Uterus (tissue), 4 donors: ENCODE data around the gene PLK4. TPM values are rescaled to one million over a fixed set of nuclear protein-coding genes. Genes with fewer than 3 reads are reported as not detected.

ENCODE experiments used
- DNase-seq, 2 donors: peaks; one replicate each; pipeline ENCODE4 v3.0.0-alpha.2; 2019 to 2020
- H3K27ac ChIP-seq, 2 donors: fragments of 200-600 bp; sonication (generic); 1 replicate in 1 of 2; 2 replicates in 1 of 2; pipeline ENCODE4 v1.5.1; 2016 to 2018
- H3K27me3 ChIP-seq, 2 donors: fragments of 200-600 bp; sonication (generic); one replicate each; pipeline ENCODE4 v1.5.1; 2018 to 2019; ENCODE audit warnings: control low read depth in 1 of 2
- H3K36me3 ChIP-seq, 2 donors: fragments of 200-600 bp; sonication (generic); one replicate each; pipeline ENCODE4 v1.5.1; 2019; ENCODE audit warnings: control low read depth in 1 of 2
- H3K4me1 ChIP-seq, 2 donors: fragments of 200-600 bp; sonication (generic); one replicate each; pipeline ENCODE4 v1.5.1; 2018 to 2019; ENCODE audit warnings: control low read depth in 1 of 2
- H3K4me3 ChIP-seq, 2 donors: fragments of 200-600 bp; sonication (generic); 1 replicate in 1 of 2; 2 replicates in 1 of 2; pipeline ENCODE4 v1.5.1; 2018 to 2019; ENCODE audit warnings: mild to moderate bottlenecking in 1 of 2
- H3K9me3 ChIP-seq, 2 donors: fragments of 200-600 bp; sonication (generic); one replicate each; pipeline ENCODE4 v1.5.1; 2019; ENCODE audit warnings: control low read depth in 1 of 2
- CTCF ChIP-seq, 4 experiments: fragments of 200-600 bp in 2 of 4; fragments of 450-650 bp in 2 of 4; sonication (generic) in 2 of 4; IDR thresholded peaks; one replicate each; pipeline ENCODE4 v1.5.1; 2016 to 2019; ENCODE audit warnings: antibody characterized with exemption in 4 of 4, mild to moderate bottlenecking in 2 of 4, moderate library complexity in 1 of 4
- POLR2A ChIP-seq, 2 donors: fragments of 450-650 bp; IDR thresholded peaks; one replicate each; pipeline ENCODE4 v1.6.1; 2016; ENCODE audit warnings: antibody characterized with exemption in 2 of 2, mild to moderate bottlenecking in 1 of 2, moderate library complexity in 1 of 2
- intact Hi-C: fragments of 100-400 bp; cut with DNase I; formaldehyde crosslinking; loops from one replicate; pipeline ENCODE4 v1.15.1; 2023; ENCODE audit warnings: low total_unique reads
- total RNA-seq, 4 donors: library from RNA; depleted of rRNA in 3 of 4; stranded (reverse); fragments of >200 nt in 3 of 4; gene quantifications; one replicate each; pipeline versions ENCODE4 v1.1.0 to v1.2.4, GENCODE V29; 2014 to 2023
- donor health status: DM: yes; HTN: yes; CAD: no.

Gene PLK4
- total RNA-seq, 4 donors from 2014 or later: 0.77 to 17.7 (median 1.0) TPM; not detected in 1

GRCh38 chr4:127846061-127846460 is 34.6 kb upstream of the PLK4 start:
- intact Hi-C loops: no loop called here
- TF ChIP-seq CTCF (IDR thresholded peaks at IDR 0.05) (no peak), POLR2A (IDR thresholded peaks at IDR 0.05) (no peak)
- no peak overlapping the region for H3K27ac ChIP-seq
- no peak overlapping the region for H3K4me3 ChIP-seq
- no peaks in the 10 kb centered on the region for H3K4me1 ChIP-seq
- H3K27me3 ChIP-seq: no peaks in the 10 kb centered on the region
- no peak for DNase-seq
- peaks cover 0 to 18% of the 10 kb centered on the region in 2 donors for H3K9me3 ChIP-seq
- H3K36me3 ChIP-seq: no peaks in the 10 kb centered on the region

GRCh38 chr4:127846765-127847164 is 33.9 kb upstream of the PLK4 start:
- DNase-seq: no peak
- Histone ChIP-seq H3K4me1 (no peaks in the 10 kb centered on the region), H3K9me3 (peaks cover 0 to 23% of the 10 kb centered on the region in 2 donors), H3K4me3 (no peak overlapping the region), H3K27me3 (no peaks in the 10 kb centered on the region), H3K36me3 (no peaks in the 10 kb centered on the region), H3K27ac (no peak overlapping the region)
- no peak for TF ChIP-seq CTCF (IDR thresholded peaks at IDR 0.05)
- TF ChIP-seq POLR2A (IDR thresholded peaks at IDR 0.05): no peak
- intact Hi-C loops: no loop called here

GRCh38 chr4:127849505-127850234 is 31.0 kb upstream of the PLK4 start:
- Histone ChIP-seq H3K9me3 (peaks cover 0 to 23% of the 10 kb centered on the region in 2 donors), H3K27ac (no peak overlapping the region), H3K36me3 (no peaks in the 10 kb centered on the region), H3K27me3 (no peaks in the 10 kb centered on the region), H3K4me1 (no peaks in the 10 kb centered on the region), H3K4me3 (no peak overlapping the region)
- DNase-seq: no peak
- intact Hi-C loops: no loop called here
- TF ChIP-seq POLR2A (IDR thresholded peaks at IDR 0.05) (no peak), CTCF (IDR thresholded peaks at IDR 0.05) (no peak)

- Histone ChIP-seq H3K4me1 (no peaks in the 10 kb centered on the region), H3K27me3 (no peaks in the 10 kb centered on the region), H3K4me3 (no peak overlapping the region), H3K36me3 (no peaks in the 10 kb centered on the region), H3K9me3 (peaks cover 0 to 23% of the 10 kb centered on the region in 2 donors), H3K27ac (no peak overlapping the region)
- TF ChIP-seq POLR2A (IDR thresholded peaks at IDR 0.05): no peak
- no peak for TF ChIP-seq CTCF (IDR thresholded peaks at IDR 0.05)
- no peak for DNase-seq
- intact Hi-C loops: no loop called here
These were observed 28.0 kb upstream of the PLK4 start for GRCh38 chr4:127852661-127853060.

GRCh38 chr4:127856196-127856812 is 24.4 kb upstream of the PLK4 start:
- no peak for DNase-seq
- peaks cover 0 to 4% of the 10 kb centered on the region in 2 donors for H3K9me3 ChIP-seq
- H3K27ac ChIP-seq: no peak overlapping the region
- no peak overlapping the region for H3K4me3 ChIP-seq
- TF ChIP-seq CTCF (IDR thresholded peaks at IDR 0.05) (no peak), POLR2A (IDR thresholded peaks at IDR 0.05) (no peak)
- H3K27me3 ChIP-seq: no peaks in the 10 kb centered on the region
- no peaks in the 10 kb centered on the region for H3K4me1 ChIP-seq
- no peaks in the 10 kb centered on the region for H3K36me3 ChIP-seq
- intact Hi-C loops: no loop called here
